MM.1S (cell line): ENCODE data around the gene GOLT1A.

Experiments
- DNase-seq: peaks from one replicate; pipeline ENCODE4 v3.0.0-alpha.2; 2015
- H2AFZ ChIP-seq: fragments of 300-600 bp; sonication (generic); 2 replicates; pipeline ENCODE4 v1.6.0; 2016; ENCODE audit warnings: antibody characterized with exemption, low read length
- H3F3A ChIP-seq: fragments of 300-600 bp; sonication (generic); 2 replicates; pipeline ENCODE4 v1.6.1; 2016; ENCODE audit warnings: mild to moderate bottlenecking, antibody characterized with exemption, low read length, moderate library complexity, mixed read lengths; ENCODE audit not compliant: insufficient read depth
- H3K27ac ChIP-seq: fragments of 300-600 bp; sonication (generic); 2 replicates; pipeline ENCODE4 v1.5.1; 2016; ENCODE audit warnings: mild to moderate bottlenecking, low read length
- H3K27me3 ChIP-seq: fragments of 300-600 bp; sonication (generic); replicated peaks from 2 replicates; pipeline ENCODE4 v1.6.0; 2016; ENCODE audit warnings: low read length; ENCODE audit not compliant: insufficient read depth
- H3K36me3 ChIP-seq: fragments of 300-600 bp; sonication (generic); replicated peaks from 2 replicates; pipeline ENCODE4 v1.6.1; 2016; ENCODE audit warnings: mild to moderate bottlenecking, low read length, mixed read lengths; ENCODE audit not compliant: insufficient read depth
- H3K4me1 ChIP-seq: fragments of 300-600 bp; sonication (generic); 2 replicates; pipeline ENCODE4 v1.6.1; 2016; ENCODE audit warnings: low read length, mixed read lengths
- H3K4me2 ChIP-seq: fragments of 300-600 bp; sonication (generic); 2 replicates; pipeline ENCODE4 v1.6.0; 2016; ENCODE audit warnings: low read depth, low read length
- H3K4me3 ChIP-seq: fragments of 300-600 bp; sonication (generic); 2 replicates; pipeline ENCODE4 v1.5.1; 2016; ENCODE audit warnings: low read length, mixed read lengths
- H3K79me2 ChIP-seq: fragments of 300-600 bp; sonication (generic); 2 replicates; pipeline ENCODE4 v1.6.1; 2016; ENCODE audit warnings: mixed run types, low read length, mixed read lengths
- H3K9ac ChIP-seq: fragments of 300-600 bp; sonication (generic); 2 replicates; pipeline ENCODE4 v1.6.1; 2016; ENCODE audit warnings: low read length, mixed read lengths
- H3K9me2 ChIP-seq: fragments of 300-600 bp; sonication (generic); replicated peaks from 2 replicates; pipeline ENCODE4 v1.6.1; 2016; ENCODE audit warnings: mild to moderate bottlenecking, low read length, mixed read lengths; ENCODE audit not compliant: insufficient read depth
- H3K9me3 ChIP-seq: fragments of 300-600 bp; sonication (generic); replicated peaks from 2 replicates; pipeline ENCODE4 v1.6.1; 2016; ENCODE audit warnings: mild to moderate bottlenecking, low read length, mixed read lengths; ENCODE audit not compliant: insufficient read depth
- H4K20me1 ChIP-seq: fragments of 300-600 bp; sonication (generic); 2 replicates; pipeline ENCODE4 v1.6.1; 2016; ENCODE audit warnings: mild to moderate bottlenecking, low read length, moderate library complexity, mixed read lengths; ENCODE audit not compliant: insufficient read depth
- CTCF ChIP-seq: fragments of 300-600 bp; sonication (generic); IDR thresholded peaks from 2 replicates; pipeline ENCODE4 v1.5.1; 2016; ENCODE audit warnings: antibody characterized with exemption, low read length, mixed read lengths
- EZH2 ChIP-seq: fragments of 300-600 bp; sonication (generic); optimal IDR thresholded peaks from 2 replicates; pipeline ENCODE3; 2017; ENCODE audit warnings: low read depth, mild to moderate bottlenecking, antibody characterized with exemption, low read length, mixed read lengths
- EZH2phosphoT487 ChIP-seq: fragments of 300-600 bp; sonication (generic); IDR thresholded peaks from 2 replicates; pipeline ENCODE4 v1.6.1; 2018; ENCODE audit warnings: antibody characterized with exemption, low read length

Gene GOLT1A

GRCh38 chr1:204227996-204228785, 14.4 kb upstream of the GOLT1A start:
- H3K4me2 ChIP-seq = no peak overlapping the region
- H3K27me3 ChIP-seq = no peaks in the 10 kb centered on the region
- H3K9me2 ChIP-seq = no peaks in the 10 kb centered on the region

GRCh38 chr1:204227351-204227750, 13.6 kb upstream of the GOLT1A start:
- Histone ChIP-seq H3K4me2 (no peak overlapping the region), H3K4me1 (no peaks in the 10 kb centered on the region), H2AFZ (no peak overlapping the region), H3K4me3 (no peak overlapping the region), H3K79me2 (no peaks in the 10 kb centered on the region), H3F3A (no peaks in the 10 kb centered on the region), H3K9ac (no peak overlapping the region), H3K9me3 (no peaks in the 10 kb centered on the region), H3K9me2 (no peaks in the 10 kb centered on the region), H4K20me1 (no peaks in the 10 kb centered on the region), H3K27me3 (no peaks in the 10 kb centered on the region), H3K27ac (no peak overlapping the region), H3K36me3 (no peaks in the 10 kb centered on the region)
- no peak for DNase-seq
- no peak for TF ChIP-seq CTCF
- TF ChIP-seq EZH2 = no peak
- no peak for TF ChIP-seq EZH2phosphoT487

More at GRCh38 chr1:204227996-204228785, 14.4 kb upstream of the GOLT1A start:
- Histone ChIP-seq H3K9ac (no peak overlapping the region), H4K20me1 (no peaks in the 10 kb centered on the region), H3K79me2 (no peaks in the 10 kb centered on the region), H3F3A (no peaks in the 10 kb centered on the region), H3K9me3 (no peaks in the 10 kb centered on the region), H3K4me3 (no peak overlapping the region), H3K36me3 (no peaks in the 10 kb centered on the region), H3K4me1 (no peaks in the 10 kb centered on the region), H2AFZ (no peak overlapping the region), H3K27ac (no peak overlapping the region)
- TF ChIP-seq EZH2 = no peak
- TF ChIP-seq CTCF = no peak
- no peak for TF ChIP-seq EZH2phosphoT487
- no peak for DNase-seq

GRCh38 chr1:204225841-204226735, 12.3 kb upstream of the GOLT1A start:
- Histone ChIP-seq H3K4me3 (no peak overlapping the region), H3F3A (no peaks in the 10 kb centered on the region), H3K9me3 (no peaks in the 10 kb centered on the region), H2AFZ (no peak overlapping the region), H3K27me3 (no peaks in the 10 kb centered on the region), H3K9ac (no peak overlapping the region), H3K79me2 (no peaks in the 10 kb centered on the region), H3K36me3 (no peaks in the 10 kb centered on the region), H3K4me1 (no peaks in the 10 kb centered on the region), H3K9me2 (no peaks in the 10 kb centered on the region), H4K20me1 (no peaks in the 10 kb centered on the region), H3K27ac (no peak overlapping the region), H3K4me2 (no peak overlapping the region)
- TF ChIP-seq EZH2phosphoT487 (no peak), CTCF (no peak), EZH2 (no peak)
- DNase-seq = no peak
